GM19397 (cell line): ENCODE data around the gene MAPT.

Experiments
- ATAC-seq: cut with Tn5 transposase; IDR thresholded peaks from one replicate; pipeline ENCODE4 v1.9.1; 2021; ENCODE audit warnings: mild to moderate bottlenecking, moderate library complexity; ENCODE audit not compliant: unreplicated experiment

MAPT gene

DNA sequence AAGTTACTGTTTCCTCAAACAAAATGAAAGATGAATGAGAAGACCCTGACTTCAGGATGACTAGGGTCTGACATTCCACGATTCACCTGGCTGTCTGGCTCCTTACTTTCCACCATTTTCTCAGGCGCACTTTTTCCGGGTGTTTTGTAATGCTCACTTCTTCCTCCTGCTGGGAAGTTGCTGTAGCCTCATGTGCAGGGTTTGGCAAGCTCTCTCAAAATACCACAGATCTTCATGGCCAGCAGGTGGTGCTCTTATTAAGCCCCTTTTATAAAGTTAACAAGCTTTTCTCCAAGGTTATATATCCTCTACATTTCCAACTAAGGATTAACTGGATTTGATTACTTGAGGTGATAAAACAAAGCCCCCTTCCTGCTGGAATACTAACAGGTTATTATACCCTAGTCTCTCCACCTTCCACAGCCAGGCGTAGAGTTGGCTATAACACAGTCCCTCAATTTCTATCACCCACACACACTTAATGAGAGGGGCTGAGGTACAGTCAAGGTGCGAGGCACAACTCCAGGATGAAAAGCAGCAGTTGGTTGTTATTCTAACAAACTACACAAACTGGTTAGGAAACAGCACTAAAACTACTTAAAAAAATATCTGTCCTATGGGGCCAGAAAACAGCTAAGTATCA lies 150.1 kb downstream of the MAPT start:
- no peak for ATAC-seq

DNA sequence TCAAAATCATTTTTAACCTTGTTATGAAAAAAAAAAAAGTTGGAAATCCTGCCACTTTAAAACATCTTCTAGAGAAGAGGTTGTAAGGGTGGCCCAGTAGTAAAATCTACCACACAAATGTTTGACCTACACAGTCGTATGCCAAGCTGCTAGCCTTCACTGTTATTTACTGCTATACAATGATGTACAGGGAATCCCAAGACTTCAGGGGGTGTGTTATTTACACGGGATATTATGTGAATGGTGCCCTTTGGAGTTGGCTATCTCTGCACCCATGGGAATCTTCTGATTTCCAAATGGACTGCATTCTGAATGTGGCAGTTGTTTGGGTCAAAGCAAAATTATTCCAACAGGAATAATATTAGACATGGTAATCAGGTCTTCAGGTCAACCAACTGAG lies 150.6 kb downstream of the MAPT start:
- no peak for ATAC-seq

DNA sequence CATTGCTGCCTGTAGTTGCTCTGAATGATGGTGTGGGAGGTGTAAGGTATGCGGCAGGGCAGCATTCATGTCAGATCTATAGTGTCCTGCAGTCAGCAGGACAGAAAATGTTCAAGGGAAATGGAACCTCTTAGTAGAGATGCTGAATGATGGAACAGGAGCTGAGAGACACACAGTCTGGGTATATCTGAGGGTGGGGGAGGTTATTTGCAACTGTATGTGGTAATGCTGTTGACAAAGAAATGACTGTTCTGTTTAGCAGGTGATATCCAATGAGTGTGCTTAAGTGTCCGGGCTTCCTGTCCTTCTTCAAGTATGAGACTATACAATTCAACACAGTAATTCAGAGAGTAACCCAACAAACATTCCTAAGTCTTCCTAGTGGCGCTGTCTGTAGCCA lies 151.3 kb downstream of the MAPT start:
- ATAC-seq = no peak

DNA sequence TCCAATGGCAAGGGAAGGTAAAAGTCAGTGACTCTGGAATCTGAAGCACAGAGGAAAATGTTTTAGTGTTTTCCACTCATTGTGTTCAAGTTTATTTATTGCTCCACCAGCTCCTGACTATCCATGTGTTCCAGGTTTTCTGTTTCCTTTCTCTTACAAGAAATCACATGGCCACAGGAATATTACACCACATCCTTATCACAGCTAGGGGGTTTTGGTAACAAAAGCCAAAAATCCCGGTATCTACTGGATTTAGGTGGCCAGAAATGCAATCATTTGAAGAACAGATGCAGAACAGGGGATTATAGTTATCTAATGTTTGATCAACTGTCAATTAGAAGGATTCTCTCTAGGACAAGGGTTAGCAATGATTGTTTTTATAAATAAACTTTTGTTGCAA lies 152.6 kb downstream of the MAPT start:
- ATAC-seq = no peak

DNA sequence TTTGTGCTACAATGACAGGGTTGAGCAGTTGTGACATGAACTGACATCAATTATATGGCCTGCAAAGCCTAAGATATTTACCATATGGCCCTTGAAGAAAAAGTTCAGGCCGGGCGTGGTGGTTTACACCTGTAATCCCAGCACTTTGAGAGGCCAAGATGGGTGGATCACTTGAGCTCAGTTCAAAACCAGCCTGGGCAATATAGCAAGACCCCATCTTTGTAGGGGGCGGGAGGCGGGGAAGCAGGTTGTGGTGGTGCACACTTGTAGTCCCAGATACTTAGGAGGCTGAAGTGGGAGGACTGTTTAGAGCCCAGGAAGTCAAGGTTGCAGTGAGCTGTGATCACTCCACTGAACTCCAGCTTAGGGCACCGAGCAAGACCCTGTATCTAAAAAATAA lies 153.0 kb downstream of the MAPT start:
- no peak for ATAC-seq

DNA sequence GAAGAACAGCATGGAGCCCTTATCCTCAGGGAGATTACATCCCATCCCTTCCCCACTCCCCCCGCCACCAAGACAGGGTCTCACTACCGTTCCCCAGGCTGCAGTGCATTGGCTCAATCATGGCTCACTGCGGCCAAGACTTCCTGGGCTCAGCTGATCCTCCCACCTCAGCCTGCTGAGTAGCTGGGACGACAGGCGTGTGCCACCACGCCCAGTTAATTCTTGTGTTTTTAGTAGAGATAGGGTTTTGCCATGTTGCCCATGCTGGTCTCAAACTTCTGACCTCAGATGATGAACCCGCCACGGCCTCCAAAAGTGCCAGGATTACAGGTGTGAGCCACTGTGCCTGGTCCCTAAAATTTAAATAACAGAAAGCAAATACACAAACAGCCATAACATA lies 153.5 kb downstream of the MAPT start:
- no peak for ATAC-seq

DNA sequence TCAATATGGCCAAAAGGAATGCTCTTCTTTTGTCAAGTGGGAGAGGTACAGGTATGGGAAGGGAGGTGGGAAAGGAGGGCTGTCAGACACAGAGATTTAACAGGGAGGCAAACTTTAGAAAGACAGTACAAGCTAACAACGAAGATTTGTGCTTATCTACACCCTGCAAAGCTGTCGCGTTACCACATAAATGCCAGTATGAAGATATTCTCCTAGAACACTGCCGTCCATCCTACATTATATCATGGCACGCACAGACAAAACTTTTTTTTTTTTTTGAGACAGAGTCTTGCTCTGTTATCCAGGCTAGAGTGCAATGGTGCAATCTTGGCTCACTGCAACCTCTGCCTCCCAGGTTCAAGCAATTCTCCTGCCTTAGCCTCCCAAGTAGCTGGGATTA lies 155.3 kb downstream of the MAPT start:
- no peak for ATAC-seq

DNA sequence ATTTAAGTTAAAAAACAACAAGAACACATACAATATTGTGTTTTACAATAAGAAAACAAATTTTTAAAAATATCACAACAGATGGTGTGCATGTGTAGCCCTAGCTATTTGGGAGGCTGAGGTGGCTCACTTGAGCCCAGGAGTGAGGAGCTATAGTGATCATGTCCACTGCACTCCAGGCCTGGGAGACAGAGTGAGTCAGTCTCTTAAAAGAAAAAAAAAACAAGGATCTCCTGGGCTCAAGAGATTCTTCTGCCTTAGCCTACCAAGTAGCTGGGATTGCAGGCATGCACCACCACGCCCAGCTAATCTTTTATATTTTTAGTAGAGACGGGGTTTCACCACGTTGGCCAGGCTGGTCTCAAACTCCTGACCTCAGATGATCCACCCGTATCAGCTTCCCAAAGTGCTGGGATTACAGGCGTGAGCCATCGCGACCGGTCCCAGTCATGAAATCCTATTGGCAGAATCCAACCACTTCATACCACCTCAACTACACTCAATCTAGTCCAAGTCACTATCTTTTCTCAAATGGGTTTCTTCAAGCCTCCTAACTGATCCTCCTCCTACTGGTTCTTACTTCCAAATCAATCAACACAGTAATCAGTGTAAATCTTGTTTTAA lies 159.7 kb downstream of the MAPT start:
- ATAC-seq = no peak

DNA sequence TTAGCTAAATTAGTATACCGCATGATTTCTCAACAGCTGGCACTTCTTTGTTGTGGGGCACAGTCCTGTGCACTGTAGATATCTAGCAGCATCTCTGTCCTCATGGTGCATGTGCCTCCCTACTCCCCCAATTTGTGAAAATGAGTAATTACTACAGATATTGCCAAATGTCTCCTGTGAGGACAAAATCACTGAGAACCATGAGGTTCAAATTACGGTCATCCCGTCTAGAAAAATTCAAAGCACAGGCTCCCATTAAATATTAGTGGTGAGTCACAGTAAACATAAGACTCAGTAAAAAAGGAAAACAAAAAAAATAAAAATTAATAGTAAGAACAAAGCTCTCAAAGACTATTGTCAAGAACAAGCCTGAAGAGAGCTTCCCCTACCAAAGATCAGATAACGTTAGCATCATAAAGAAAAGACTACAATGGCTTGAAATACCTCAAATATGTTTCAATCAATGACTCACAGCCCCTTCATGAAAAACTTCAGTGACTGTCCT lies 162.5 kb downstream of the MAPT start:
- ATAC-seq = no peak

DNA sequence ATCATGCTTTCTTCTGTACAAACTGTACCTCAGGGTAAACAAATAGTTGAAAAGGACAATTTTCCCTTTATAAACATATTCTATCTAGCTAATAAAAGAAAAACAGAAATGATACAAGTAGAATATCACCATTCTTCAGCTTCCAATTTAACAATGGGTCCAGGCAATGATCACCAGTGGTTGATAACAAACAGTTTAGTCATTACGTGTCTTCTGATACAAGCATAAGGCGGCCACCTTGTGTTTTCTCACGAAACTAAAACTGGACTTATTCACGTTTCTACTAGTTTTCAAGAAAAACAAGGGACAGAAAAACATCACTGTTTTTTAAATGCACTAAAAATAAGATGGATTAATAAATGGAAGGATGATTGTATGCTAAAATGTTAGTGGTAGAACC lies 163.0 kb downstream of the MAPT start:
- ATAC-seq = no peak

DNA sequence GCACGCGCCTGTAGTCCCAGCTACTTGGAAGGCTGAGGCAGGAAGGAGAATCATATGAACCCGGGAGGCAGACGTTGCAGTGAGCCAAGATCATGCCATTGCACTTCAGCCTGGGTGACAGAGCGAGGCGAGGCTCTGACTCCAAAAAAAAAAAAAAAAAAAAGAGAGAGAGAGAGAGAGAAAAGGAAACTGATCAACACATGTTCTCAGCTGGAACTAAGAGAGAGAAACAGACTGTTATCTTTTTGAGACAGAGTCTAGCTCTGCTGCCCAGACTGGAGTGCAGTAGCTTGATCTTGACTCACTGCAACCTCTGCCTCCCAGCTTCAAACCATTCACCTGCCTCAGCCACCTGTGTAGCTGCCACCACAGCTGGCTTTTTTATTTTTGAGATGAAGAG lies 165.1 kb downstream of the MAPT start:
- ATAC-seq = no peak

DNA sequence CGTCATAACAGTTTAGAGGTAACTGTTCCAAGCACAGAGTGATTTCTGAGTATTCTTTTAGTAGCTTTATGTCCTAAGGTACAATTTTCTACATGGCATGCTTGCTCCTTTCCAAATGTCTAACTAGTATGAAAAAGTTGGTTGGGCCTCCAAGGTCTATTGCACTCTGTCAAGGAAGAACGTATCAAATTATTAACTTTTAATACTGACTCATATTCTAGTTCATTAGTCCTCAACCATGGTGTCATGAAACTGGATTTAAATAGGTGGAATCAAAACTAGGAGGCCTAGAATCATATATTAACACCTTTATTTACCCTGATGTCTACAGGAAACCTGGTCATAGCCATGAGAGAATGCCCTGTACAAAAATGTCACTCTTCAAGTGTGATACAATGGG lies 166.1 kb downstream of the MAPT start:
- ATAC-seq = no peak

DNA sequence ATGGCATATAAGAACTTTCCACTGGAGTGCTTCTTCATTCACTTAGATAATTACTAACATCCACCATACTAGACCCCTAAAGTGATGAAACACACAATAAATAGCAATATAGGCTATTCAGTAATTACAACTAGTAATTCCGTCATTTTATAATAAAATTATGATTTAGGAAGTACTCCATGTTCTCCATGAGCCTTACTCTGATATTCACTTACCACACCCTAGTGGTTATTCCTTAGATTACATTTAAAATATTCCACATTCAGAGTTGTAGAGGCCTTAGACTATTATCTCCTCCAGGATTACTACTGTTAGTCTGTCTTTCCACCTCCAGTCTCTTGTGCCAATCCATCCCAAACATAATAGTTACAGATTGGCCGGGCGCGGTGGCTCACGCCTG lies 167.1 kb downstream of the MAPT start:
- ATAC-seq = no peak

DNA sequence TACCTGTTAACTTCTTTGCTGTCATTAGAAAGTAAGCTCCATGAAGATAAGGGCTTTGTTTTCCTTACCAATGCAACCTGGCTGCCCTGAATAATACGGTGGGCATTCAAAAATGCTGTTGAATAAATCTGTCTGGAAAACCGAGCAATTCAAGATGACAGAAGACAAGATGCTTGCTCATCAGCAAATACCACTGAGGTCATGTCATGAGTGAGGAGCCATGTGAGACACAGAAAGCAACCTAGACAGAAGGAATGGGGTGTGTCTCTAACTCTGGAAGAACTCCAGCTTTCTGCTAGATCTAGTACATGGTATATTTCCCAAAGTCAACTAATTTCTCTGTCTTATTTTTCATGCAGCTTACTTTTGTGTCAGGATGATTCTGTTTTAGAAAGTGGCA lies 168.9 kb downstream of the MAPT start:
- ATAC-seq = no peak

DNA sequence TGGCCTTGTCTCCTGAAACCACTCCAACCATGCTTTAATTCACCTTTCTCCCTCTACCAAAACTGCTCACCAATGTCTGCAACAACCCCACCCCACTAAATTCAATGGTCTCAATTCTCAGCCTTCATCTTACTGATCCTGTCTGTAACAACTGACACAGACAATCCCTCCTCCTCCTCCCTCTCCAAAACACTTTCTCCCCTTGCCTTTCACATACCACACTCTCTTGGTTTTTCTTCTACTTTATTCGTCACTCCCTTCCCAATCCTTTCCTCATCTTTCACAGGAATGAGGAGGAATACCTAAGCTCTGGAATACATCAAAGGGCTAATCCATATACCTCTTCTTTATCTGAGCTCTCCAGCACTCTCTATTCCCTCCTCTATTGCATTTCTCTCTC lies 170.1 kb downstream of the MAPT start:
- ATAC-seq = no peak

DNA sequence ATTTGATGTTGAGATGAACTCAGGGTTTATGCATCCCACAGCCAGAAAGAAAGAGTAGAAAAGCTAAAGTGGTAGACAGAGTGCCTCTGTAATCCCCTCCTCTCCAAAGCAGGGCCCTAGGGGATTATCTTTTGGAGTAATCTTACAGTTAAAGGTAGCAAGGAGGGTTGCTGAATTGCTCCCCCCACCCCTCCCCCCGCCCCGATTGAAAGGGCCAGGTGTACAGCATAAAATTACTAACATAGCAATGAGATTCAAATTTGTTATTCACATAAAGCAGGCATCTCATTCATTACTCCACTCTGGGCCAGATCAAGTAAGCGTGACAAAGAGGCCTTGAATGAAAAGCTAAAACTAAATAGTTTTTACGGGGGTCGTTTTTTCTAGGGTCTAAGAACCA lies 177.4 kb downstream of the MAPT start:
- no peak for ATAC-seq

DNA sequence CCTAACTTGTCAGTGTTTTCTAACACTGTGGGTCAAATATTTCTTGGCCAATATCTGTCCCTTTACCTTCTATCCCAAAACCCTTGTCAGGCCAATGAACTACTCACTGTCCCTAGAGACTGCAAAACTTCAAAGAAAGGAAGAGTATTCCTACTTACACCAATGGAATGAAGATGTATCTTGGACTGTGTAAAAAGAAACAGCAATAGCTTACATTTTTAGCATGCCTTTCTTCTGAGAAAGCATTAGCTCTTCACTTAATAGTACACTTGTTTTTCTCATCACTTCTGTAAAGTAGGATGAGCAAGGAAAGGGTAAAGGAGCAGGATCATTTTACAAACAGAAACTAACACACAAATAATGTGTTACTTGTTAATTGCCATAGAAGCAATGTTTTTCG lies 178.6 kb downstream of the MAPT start:
- no peak for ATAC-seq

DNA sequence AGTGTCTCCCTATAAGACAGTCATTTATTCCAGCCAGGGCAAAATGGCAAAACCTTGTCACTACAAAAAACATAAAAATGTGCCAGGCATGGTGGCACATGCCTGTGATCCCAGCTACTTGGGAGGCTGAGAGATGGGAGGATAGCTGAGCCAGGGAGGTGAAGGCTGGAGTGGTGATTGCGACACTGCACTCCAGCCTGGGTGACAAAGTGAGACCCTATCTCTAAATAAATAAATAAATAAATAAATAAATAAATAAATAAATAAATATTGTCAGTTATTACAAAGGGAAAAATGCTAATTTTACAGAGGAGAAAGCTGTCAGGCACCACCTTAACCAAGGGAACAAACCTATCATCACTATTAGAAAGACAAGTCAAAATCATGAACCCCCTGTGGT lies 180.2 kb downstream of the MAPT start:
- no peak for ATAC-seq
